Middle frontal gyrus (tissue), 1 donor: ENCODE results near the gene FBXO3.

ENCODE experiments used
- DNase-seq: peaks from one replicate; pipeline ENCODE4 v3.0.0-alpha.2; 2015; ENCODE audit warnings: low spot score; ENCODE audit errors: extremely low spot score

Gene FBXO3

GRCh38 chr11:33703234-33703633 lies 71.1 kb downstream of the FBXO3 start:
- no peak for DNase-seq

- peak; percentile 56 for DNase-seq
These were observed 72.8 kb downstream of the FBXO3 start for GRCh38 chr11:33701302-33702230.

- peak; percentile 88 for DNase-seq
These were observed 73.6 kb downstream of the FBXO3 start, which contains the start of gene C11orf91 for GRCh38 chr11:33700502-33701271. Gene C11orf91, minus strand, starts transcription at chr11:33700826. Its CDS starts 86 bp downstream, at chr11:33700740.

- no peak for DNase-seq
These were observed 74.2 kb downstream of the FBXO3 start for GRCh38 chr11:33700063-33700501.

GRCh38 chr11:33699515-33700062 lies 74.7 kb downstream of the FBXO3 start:
- DNase-seq = no peak

GRCh38 chr11:33698921-33699320 lies 75.4 kb downstream of the FBXO3 start:
- no peak for DNase-seq

GRCh38 chr11:33697997-33698396 lies 76.3 kb downstream of the FBXO3 start:
- DNase-seq = no peak

- no peak for DNase-seq
These were observed 77.2 kb downstream of the FBXO3 start for GRCh38 chr11:33696931-33697638.

- no peak for DNase-seq
These were observed 77.9 kb downstream of the FBXO3 start for GRCh38 chr11:33696411-33696810.

GRCh38 chr11:33695051-33695566 lies 79.2 kb downstream of the FBXO3 start:
- no peak for DNase-seq

GRCh38 chr11:33694346-33695050 lies 79.8 kb downstream of the FBXO3 start:
- no peak for DNase-seq

GRCh38 chr11:33692541-33692940 lies 81.8 kb downstream of the FBXO3 start:
- DNase-seq = no peak

- peak; percentile 62 for DNase-seq
These were observed 82.3 kb downstream of the FBXO3 start for GRCh38 chr11:33692013-33692504.

GRCh38 chr11:33691066-33691864 lies 83.1 kb downstream of the FBXO3 start:
- no peak for DNase-seq
